Osteoblast (primary cell): ENCODE data around the gene CDC14B. TPM values are rescaled to one million over a fixed set of nuclear protein-coding genes. Genes with fewer than 3 reads are reported as not detected.
A peak's percentile ranks its signal among the peaks of the same experiment; 100 is the strongest.

Source experiments
- DNase-seq: peaks from one replicate; pipeline ENCODE4 v3.0.0; 2011; ENCODE audit warnings: low spot score, mixed read lengths; ENCODE audit not compliant: insufficient read length; ENCODE audit errors: missing footprints
- H2AFZ ChIP-seq: 2 replicates; pipeline ENCODE4 v1.6.0; 2011; ENCODE audit warnings: mild to moderate bottlenecking, low read length
- H3K27ac ChIP-seq: 2 replicates; pipeline ENCODE4 v1.5.1; 2011; ENCODE audit warnings: mild to moderate bottlenecking, low read depth, low read length, moderate library complexity
- H3K27me3 ChIP-seq: 2 replicates; pipeline ENCODE4 v1.6.0; 2012; ENCODE audit warnings: mild to moderate bottlenecking, control low read depth, inconsistent platforms, low read length, moderate library complexity; ENCODE audit not compliant: insufficient read depth
- H3K36me3 ChIP-seq: 2 replicates; pipeline ENCODE4 v1.5.1; 2011; ENCODE audit warnings: mild to moderate bottlenecking, low read length, control low read depth, moderate library complexity; ENCODE audit not compliant: insufficient read depth
- H3K4me1 ChIP-seq: 2 replicates; pipeline ENCODE4 v1.5.1; 2011; ENCODE audit warnings: mild to moderate bottlenecking, low read length, control low read depth, moderate library complexity; ENCODE audit not compliant: insufficient read depth
- H3K4me2 ChIP-seq: 2 replicates; pipeline ENCODE4 v1.6.0; 2011; ENCODE audit warnings: mild to moderate bottlenecking, low read length; ENCODE audit not compliant: insufficient read depth
- H3K4me3 ChIP-seq: fragments of 200-600 bp; sonication (generic); 3 replicates; pipeline ENCODE4 v1.5.1; 2012; ENCODE audit warnings: mild to moderate bottlenecking, low read length, inconsistent platforms; ENCODE audit not compliant: insufficient read depth
- H3K79me2 ChIP-seq: 2 replicates; pipeline ENCODE4 v1.6.0; 2012; ENCODE audit warnings: mild to moderate bottlenecking, low read length, control low read depth, inconsistent platforms; ENCODE audit not compliant: insufficient read depth
- H3K9me3 ChIP-seq: 2 replicates; pipeline ENCODE4 v1.5.1; 2011; ENCODE audit warnings: low read depth, low read length, control low read depth
- H4K20me1 ChIP-seq: 2 replicates; pipeline ENCODE4 v1.6.0; 2012; ENCODE audit warnings: mild to moderate bottlenecking, low read length, control low read depth; ENCODE audit not compliant: insufficient read depth
- total RNA-seq: library from RNA; depleted of rRNA; stranded (reverse); fragments of >200 nt; gene quantifications from 2 replicates; pipeline ENCODE4 v1.2.3, GENCODE V29; 2012
- TF ChIP-seq, protein P1 (sequence below): IDR thresholded peaks from 2 replicates; pipeline ENCODE4 v1.5.1; 2011; ENCODE audit warnings: mild to moderate bottlenecking, low read depth, low read length, moderate library complexity; ENCODE audit errors: extremely low read depth

Gene CDC14B
- total RNA-seq, 1 donor: 43.4 TPM

DNA sequence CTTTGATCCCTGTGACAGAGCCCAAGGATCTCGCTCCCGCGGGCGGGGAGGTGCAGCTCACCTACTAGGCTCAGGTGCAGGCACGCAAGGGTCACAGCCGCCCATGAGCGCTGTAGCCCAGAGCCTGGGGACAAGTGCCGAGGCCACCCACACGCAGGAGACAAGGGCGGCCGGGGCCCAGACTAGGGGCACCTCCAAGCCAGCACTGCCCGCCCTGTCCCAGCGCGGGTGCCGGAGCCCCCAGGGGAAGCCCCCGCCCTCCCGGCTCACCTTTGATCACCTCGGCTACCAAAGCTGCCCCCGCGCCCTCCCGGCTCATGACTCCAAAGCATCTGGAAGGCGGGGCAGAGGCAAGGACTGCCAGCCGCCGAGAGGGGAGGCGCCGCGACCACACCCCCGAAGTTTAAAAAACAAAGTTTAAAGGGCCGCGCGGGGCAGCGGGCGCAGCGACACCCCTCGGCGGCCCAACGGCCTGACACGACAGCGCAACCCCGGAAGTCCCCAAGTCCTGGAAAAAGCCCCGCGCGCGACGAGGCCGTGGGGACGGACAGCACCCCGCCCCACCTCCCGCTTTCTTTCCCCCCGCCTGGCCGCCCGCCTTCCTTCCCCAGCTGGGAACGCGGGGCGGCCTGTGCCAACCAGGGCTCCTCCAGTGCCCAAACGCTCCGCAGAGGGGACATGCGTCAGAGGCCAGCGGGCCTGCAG is 53.0 kb downstream of the CDC14B start:
- H3K4me1 ChIP-seq: peaks cover 11% of the 10 kb centered on the region
- H2AFZ ChIP-seq: peak overlapping the region; percentile 65
- H3K36me3 ChIP-seq: no peaks in the 10 kb centered on the region
- no peaks in the 10 kb centered on the region for H3K9me3 ChIP-seq
- H3K4me2 ChIP-seq: peak overlapping the region; percentile 94
- H3K4me3 ChIP-seq: peak overlapping the region; percentile 83
- H3K27me3 ChIP-seq: no peaks in the 10 kb centered on the region
- H3K79me2 ChIP-seq: peaks cover 15% of the 10 kb centered on the region
- TF ChIP-seq, protein P1, sequence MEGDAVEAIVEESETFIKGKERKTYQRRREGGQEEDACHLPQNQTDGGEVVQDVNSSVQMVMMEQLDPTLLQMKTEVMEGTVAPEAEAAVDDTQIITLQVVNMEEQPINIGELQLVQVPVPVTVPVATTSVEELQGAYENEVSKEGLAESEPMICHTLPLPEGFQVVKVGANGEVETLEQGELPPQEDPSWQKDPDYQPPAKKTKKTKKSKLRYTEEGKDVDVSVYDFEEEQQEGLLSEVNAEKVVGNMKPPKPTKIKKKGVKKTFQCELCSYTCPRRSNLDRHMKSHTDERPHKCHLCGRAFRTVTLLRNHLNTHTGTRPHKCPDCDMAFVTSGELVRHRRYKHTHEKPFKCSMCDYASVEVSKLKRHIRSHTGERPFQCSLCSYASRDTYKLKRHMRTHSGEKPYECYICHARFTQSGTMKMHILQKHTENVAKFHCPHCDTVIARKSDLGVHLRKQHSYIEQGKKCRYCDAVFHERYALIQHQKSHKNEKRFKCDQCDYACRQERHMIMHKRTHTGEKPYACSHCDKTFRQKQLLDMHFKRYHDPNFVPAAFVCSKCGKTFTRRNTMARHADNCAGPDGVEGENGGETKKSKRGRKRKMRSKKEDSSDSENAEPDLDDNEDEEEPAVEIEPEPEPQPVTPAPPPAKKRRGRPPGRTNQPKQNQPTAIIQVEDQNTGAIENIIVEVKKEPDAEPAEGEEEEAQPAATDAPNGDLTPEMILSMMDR: peak; percentile 35
- H4K20me1 ChIP-seq: no peaks in the 10 kb centered on the region
- DNase-seq: peak; percentile 90
- H3K27ac ChIP-seq: peak overlapping the region; percentile 54

DNA sequence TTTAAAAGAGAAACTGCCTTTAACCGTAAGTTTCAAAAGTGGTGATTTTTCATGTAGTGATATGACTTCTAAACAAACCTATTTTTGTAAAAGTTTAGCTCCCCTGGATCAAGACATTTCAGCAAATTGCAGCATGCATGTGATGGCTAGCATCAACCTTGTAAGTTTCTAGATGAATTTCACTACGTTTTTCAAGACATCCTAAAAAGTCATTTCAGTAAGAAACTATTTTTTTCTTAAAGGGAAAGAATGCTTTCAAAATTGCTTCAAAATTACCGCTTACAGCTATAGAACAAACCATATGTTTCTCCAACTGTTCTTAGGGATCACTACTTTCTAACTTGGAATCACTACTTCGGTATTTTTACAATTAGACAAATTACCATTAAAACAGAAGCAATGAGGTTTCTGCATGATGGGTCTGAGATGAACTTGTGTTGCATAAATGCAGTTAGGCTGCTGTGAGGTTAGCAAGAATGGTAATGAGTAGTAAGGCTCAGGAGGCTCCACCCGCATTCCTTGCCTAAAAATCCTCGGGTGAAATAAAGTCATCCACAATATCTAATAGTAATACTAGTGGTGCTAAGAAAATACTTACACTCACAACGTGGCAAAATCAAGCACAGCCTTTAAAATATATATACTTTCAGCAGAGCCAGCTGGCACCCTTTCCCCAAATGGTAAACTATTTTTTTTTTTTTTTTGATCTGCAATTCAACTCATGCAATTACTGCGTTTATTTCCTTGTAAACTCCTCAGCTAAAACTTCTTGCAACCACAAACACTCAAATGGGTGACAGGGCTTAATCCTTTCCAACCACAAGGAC is 53.8 kb downstream of the CDC14B start:
- H3K79me2 ChIP-seq: peaks cover 15% of the 10 kb centered on the region
- no peaks in the 10 kb centered on the region for H3K27me3 ChIP-seq
- H3K4me3 ChIP-seq: peak overlapping the region; percentile 83
- H3K27ac ChIP-seq: peak overlapping the region; percentile 54
- no peak for DNase-seq
- H3K36me3 ChIP-seq: no peaks in the 10 kb centered on the region
- peak overlapping the region; percentile 65 for H2AFZ ChIP-seq
- H3K4me1 ChIP-seq: peaks cover 11% of the 10 kb centered on the region
- H3K9me3 ChIP-seq: no peaks in the 10 kb centered on the region
- H4K20me1 ChIP-seq: no peaks in the 10 kb centered on the region
- TF ChIP-seq, protein P1: no peak
- H3K4me2 ChIP-seq: peak overlapping the region; percentile 94

DNA sequence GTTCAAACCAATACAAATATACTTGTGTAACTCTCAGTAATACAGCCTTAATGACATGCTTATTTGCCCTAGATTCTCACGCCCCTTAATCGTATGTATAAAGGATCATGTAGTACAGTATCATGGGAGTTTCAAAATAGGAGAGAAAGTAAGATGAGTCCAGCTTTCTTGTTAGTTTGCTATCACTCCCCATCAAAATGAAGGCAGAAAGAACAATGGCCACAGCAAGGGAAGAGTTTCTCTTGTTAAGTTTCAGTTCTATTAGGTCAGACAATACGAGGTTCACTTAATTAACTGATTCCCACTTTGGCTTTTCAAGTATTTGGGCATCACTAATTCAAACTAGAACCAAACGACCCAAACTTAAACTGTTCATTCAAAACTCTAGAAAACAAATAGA is 55.4 kb downstream of the CDC14B start:
- Histone ChIP-seq H3K4me1 (peaks cover 11% of the 10 kb centered on the region), H3K4me2 (peak overlapping the region; percentile 1), H3K9me3 (no peaks in the 10 kb centered on the region), H3K36me3 (no peaks in the 10 kb centered on the region), H3K27me3 (no peaks in the 10 kb centered on the region), H3K27ac (no peak overlapping the region), H3K4me3 (no peak overlapping the region), H2AFZ (peak overlapping the region; percentile 28), H3K79me2 (peaks cover 9% of the 10 kb centered on the region), H4K20me1 (no peaks in the 10 kb centered on the region)
- DNase-seq: no peak
- TF ChIP-seq, protein P1: no peak
